DMS53 treated with DMSO at 0.1 percent for 48 hours (cell line): ENCODE data around the gene KATNIP.
"Not testable (repeated sequence)": the region's sequence is repeated elsewhere in the genome, so short reads cannot be mapped to it uniquely, and the experiment has no call there.

Experiments
- DNase-seq: peaks from one replicate; lab custom pipeline; 2025; ENCODE audit not compliant: unreplicated experiment; lab: John Stamatoyannopoulos, UW

KATNIP gene

DNA sequence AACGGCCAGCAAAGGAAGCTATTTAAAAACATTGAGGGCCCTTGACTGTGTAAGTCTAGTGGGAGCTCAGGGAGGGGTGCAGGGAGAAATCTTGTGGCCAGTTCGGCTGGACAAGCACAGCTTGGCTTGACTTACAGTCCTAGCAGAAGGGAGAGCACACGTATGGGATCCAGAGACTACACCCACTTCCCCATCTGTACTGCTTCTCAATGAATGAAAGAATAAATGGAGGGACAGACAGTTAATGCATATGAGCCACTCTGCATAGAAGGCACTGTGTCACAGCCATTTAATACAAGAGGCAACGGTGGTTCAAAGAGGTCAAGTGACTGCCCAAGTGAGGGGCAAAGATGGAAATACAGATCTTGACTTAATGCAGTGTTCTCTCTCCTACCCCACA, 15.7 kb upstream of the KATNIP start:
- no peak for DNase-seq

GRCh38 chr16:27538528-27538927, 11.4 kb upstream of the KATNIP start:
- DNase-seq = no peak

- no peak for DNase-seq
Observed at GRCh38 chr16:27539120-27539519, 10.8 kb upstream of the KATNIP start.

- DNase-seq = no peak
Observed at GRCh38 chr16:27539636-27540035, 10.3 kb upstream of the KATNIP start.

DNA sequence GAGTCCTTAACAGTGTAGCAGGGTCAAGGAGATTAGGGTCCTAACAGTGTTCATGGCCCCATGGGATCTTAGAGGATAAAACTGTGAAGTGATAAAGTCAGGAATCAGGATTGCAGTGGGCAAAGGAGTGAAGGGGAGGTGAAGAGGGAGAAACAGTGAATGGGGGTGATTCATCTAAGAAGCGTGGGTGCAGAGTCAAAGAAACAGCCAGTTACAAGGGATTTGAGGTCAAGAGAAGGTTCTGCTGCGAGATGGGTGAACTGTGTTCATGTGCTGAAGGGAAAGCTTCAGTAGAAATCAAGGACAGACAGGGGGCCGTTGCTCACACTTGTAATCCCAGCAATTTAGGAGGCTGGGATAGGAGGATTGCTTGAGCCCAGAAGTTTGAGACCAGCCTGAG, 6.1 kb upstream of the KATNIP start:
- no peak for DNase-seq

DNA sequence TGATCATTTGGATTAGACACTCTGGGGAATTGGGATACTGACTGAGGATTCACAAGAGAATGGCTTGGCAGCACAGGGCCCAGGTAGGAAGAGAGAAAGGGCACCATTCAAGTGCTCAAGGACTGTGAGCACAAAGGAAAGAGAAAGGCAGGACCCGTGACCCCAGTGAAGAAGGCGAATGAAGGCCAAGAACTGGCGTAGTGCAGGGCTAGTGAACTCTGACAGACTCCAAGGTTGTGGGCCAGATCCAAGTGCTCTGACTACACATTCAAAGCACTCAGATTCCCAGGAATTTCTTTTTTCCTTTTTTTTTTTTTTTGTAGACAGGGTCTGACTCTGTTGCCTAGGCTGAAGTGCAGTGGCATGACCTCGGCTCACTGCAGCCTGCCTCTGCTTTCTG, 5.3 kb upstream of the KATNIP start:
- no peak for DNase-seq

DNA sequence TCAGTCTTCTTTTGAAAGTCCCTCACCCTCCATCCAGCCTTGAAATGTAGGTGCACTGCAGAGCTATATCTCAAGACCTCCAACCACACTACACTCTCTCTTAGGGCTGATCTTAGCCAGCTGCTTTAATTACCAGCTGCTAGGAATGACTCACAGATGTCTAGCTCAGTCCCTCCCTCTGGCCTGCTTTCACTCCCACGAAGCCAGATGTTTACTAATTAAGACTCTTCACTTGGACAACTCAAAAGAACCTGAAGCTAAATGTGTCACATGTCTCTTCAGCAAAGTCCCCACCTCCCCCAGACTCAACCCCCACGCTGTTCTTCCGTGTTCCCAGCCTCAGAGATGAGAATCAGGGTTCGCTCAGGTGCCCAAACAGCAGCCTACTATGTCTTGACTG, 2.8 kb upstream of the KATNIP start:
- no peak for DNase-seq

- no peak for DNase-seq
Observed at GRCh38 chr16:27547851-27548250, 2.1 kb upstream of the KATNIP start.

DNA sequence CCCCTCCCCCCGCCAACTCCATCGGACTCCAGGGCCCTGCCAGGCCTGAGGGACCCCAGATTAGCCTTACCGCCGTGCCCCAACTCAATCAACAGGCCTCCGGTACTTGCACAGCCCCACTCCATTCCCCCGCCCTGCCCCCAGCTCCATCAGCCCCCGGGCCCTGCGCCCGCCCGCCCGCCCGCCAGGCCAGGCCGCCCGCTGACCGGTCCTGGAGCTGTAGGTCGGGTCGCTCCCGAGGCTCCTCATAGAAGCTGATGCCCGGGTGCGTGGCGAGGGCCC, 539 bp upstream of the KATNIP start:
- DNase-seq = no peak

- DNase-seq = no peak
Observed at GRCh38 chr16:27550582-27550920, 607 bp downstream of the KATNIP start.

DNA sequence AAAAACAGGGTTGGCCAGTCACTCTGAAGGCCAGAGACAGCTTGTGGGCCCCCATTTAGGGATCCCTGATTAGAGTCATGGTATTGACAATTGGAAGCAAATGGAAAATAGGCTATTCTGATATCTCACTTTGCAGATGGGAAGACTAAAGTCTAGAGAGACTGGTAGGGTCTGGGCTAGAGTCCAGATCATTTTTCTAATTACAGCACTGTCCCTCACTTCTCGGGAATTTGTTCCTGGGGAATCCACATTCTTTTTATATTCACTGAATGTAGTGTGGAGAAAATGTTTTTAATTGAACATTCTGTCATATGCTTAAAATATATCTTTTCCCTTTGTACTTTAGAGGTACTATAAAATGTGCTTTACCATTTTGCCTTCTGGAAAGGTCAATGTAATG, 1.1 kb downstream of the KATNIP start:
- DNase-seq = no peak

DNA sequence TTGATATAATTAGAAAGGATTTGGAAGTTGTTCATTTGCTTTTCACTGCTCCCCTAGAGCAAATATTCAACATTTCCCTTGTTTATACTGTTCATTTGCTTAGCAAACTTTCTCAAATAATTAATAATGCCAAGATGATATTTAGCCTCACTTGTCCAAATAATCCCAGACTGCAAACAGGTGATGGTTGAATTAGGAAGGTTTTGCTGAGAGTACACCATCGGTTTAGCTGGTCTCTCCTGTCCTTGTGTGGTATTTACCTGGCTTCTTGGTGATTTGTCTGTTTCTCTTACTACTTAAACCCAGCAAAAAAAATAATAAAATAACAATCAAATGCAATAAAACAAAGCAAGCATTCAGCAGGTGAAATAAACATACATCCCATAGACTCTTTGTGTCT, 6.5 kb downstream of the KATNIP start:
- no peak for DNase-seq

DNA sequence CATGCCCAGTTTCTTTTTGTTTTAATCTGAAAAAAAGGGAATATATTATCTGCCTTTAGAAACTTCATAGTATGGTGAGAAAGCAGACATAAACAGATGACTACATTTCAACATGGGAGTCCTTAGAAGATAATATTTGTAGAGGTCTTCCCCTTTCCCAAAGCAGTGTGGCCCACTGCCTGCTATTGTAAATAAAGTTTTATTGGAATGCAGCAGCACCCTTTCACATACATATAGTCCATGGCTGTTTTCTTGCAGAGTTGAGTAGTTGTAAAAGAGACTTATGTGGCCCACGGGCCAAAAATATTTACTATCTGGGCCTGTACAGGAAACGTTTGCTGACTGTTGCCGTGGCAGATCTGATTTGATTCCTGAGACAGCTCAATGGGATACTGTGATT, 8.5 kb downstream of the KATNIP start:
- DNase-seq = no peak

DNA sequence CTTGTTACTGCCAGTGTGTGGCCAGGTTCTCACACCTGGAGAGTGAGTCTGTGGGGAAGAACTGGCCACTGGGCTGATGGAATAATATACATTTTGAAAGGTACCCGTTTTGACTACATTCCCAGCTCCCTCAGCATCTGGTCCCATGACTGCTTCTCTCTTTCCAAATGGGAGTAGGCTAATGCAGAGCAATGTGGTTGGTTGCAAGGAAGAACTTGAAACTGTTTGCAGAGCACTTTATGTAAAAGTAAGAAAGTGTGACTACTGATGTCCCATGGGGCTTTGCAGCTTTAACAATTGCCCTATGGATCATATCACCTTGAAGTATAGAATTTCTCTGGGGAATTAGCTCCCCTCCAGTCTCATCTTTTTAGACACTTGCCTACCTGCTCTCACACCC, 9.0 kb downstream of the KATNIP start:
- no peak for DNase-seq

DNA sequence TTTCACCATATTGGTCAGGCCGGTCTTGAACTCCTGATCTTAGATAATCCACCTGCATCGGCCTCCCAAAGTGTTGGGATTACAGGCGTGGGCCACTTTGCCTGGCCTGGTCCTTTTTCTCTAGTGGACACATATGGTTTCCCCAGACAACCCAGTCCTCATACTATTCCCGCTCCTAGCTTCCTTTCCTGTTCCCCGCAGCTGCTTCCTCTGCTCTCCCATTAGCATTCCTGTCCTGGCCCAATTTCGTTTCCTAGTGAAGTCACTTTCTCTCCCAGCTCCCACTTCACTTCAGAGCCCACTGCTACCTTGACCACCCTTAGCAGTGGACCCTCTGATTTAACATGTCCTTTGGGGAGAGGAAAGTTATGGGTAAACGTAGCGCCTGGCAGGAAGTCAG, 11.3 kb downstream of the KATNIP start:
- DNase-seq = no peak

DNA sequence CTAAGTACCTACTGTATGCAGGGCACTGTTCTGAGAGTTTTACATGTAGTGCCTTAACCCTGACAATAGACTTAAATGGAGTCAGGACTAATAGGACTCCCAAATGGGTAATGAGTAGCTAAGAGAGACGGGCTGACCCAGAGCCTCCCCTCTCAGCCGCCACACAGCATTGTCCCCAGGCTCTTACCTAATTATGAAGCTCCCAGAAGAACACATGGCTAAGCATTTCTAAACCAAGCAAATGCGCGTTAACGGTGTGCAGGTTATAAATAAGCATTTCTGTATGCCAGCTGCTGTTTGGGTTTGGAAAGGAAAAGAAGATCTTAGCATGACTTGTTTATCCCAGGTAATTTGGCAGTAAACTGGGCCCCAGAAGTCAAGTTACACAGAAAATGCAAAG, 14.3 kb downstream of the KATNIP start:
- no peak for DNase-seq

GRCh38 chr16:27566417-27566816, 16.5 kb downstream of the KATNIP start:
- no peak for DNase-seq

GRCh38 chr16:27568077-27568476, 18.1 kb downstream of the KATNIP start:
- DNase-seq = no peak

- not testable (repeated sequence) for DNase-seq
Observed at GRCh38 chr16:27570986-27571385, 21.0 kb downstream of the KATNIP start.

DNA sequence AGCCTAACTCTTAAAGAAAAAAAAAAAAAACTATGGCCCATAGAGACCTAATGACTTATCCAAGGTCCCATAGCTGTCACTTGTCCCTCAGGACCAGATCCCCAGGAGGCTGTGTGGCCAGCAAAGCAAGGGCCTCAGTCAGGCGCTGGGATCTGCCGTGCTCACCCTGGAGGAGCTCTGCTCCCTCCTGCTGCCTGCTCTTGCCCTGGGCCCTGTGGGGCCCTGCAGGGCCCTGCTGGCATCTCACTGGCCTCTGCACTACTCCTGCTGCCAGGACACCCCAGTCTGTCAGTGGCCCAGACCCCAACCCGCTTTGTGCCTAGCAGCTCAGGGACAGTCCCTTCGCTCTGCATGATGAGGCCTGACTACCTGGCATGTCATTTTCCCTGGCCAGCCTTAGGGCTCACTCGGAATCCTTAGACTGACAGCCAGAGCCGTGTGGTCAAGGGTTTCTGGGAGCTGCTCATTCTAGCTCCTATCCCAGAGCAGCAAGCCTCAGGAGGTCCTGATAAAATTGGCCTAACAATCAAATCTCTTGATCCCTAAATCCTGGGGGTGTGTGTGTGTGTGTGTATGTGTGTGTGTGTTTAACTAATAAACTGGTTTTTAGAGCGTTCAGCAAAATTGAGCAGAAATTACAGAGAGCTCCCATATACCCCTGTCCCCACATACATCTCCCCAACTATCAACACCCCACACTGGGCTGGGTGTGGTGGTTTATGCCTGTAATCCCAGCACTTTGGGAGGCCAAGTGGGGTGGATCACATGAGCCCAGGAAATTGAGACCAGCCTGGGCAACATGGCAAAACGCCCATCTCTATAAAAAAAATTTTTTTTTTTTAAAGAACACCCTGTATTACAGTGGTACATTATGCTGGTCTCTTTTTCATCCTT, 21.7 kb downstream of the KATNIP start:
- DNase-seq = no peak

DNA sequence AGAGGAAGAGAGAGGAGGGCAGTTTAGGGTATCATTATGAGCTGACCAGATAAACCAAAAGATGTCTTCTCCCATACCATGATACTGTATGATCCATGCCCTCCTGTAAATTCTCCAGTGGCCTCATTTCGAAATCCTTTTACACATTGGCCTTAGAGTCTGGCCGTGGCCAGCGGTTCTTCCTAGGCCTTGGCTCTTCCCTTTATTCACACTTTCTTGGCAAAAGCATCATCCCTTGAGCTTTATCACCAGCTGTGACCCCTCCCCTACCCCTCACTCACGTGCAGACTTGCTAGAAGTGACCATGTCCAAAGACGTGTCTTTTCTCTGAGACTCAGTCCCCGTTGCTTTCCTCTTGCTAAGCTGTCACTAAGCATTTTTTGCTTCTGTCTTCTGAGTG, 22.8 kb downstream of the KATNIP start:
- no peak for DNase-seq

- DNase-seq = no peak
Observed at GRCh38 chr16:27576729-27577128, 26.8 kb downstream of the KATNIP start.
